NCI-H748 (cell line): Measurements from ENCODE around the gene NECTIN1.
"Not testable (repeated sequence)": the region's sequence is repeated elsewhere in the genome, so short reads cannot be mapped to it uniquely, and the experiment has no call there.

Experiments used
- DNase-seq: peaks from one replicate; lab custom pipeline; 2025; ENCODE audit not compliant: unreplicated experiment; lab: John Stamatoyannopoulos, UW

Gene NECTIN1

DNA sequence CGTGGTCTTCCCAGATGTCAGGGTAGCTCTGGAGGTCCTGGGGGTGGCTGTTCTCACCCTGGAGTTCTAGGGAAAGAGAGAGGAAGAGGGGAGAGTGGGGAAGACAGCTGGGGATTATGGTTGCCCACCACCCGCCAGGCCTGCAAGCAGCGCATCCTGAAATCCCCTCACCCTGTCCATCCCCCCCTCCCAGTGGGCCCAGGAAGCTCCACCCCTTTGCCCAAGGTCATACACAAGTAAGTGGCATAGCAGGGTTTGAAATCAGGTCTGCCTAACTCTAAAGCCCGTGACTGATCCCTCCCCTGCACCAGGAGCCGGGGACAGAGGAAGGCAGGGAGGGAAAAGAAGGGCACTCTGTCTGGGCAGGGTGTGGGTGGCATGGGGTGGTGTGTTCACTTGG, 105.3 kb downstream of the NECTIN1 start:
- DNase-seq = no peak

DNA sequence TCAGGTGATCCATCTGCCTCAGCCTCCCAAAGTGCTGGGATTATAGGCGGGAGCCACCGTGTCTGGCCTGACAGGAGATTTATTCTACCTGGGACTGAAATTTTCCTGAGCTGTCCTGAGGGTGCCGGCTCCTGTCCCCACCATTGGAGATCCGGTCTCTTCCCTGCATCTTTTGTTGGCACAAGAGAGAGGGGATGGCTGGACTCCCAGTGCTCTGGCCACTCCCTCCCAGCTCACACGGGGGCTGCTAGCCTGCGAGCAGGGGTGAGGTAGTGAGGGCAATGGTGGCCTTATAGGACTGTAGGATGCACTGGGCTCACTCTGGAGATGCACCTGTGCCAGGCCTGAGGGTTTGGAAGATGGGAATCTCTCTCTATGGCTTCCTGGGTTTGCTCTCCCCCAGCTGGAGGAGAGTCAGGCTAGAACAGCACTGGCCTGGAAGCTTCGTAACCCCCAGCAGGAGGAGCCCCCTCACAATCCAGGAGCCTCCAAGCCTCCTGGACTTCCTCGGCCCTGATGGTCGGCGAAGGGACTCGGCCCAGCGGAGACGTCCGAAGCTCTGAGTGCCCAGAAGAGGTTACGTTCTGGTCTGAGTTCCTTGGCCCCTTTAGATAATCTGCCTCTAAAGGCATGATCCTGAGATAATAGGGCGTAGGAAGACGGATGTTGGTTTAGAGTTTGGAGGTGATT, 106.4 kb downstream of the NECTIN1 start:
- DNase-seq = no peak

DNA sequence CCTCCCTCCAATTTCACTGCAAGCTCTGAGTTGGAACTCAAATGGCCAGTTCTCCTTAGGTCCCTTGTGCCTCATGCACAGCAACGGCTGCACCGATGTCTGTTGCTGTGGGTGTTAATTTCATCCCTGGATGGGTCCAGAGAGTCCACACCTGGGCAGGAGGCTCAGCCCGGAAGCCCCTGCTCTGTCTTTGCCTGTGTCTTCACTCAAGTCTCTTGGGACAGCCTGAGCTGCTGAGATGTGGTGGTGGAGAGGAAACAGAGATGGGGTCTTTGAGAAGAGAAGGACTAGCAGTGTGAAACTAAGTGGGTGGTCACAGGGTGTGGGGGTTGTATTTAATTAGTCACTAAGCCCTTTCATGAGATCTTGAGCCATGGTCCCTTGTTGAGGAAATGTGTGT, 109.3 kb downstream of the NECTIN1 start:
- DNase-seq = no peak

DNA sequence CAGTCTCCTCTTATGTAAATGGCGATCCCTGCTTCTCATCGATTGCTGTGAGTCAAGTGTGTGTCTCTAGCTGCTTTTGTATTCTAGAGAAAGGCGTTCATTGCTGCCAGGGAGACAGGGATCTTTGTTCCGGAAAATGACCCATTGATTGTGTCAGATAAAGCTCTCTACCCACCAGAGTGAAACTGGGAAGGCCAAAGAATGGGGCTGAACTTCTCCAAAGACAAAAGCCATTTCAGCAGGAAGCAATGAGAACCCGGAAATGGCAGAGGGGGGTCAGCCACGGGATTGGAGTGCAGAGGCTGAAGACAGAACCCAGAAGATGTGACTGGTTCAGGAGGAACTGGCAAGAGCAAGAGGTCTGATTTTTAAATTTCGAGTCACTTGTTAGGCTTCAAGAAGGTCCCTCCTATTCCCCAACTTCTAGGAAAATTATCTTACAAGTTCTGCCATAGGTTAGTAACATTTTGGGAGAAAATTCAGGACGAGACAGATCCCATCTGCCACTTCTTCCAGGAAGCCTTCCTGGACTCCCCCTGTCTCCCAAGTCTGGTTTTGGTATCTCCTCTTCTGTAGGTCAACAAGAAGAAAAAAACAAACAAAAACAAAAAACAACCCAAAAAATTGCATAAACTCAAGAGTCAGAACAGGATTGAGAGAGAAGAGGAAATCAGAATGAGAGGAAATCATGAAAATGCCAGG, 110.6 kb downstream of the NECTIN1 start:
- no peak for DNase-seq

DNA sequence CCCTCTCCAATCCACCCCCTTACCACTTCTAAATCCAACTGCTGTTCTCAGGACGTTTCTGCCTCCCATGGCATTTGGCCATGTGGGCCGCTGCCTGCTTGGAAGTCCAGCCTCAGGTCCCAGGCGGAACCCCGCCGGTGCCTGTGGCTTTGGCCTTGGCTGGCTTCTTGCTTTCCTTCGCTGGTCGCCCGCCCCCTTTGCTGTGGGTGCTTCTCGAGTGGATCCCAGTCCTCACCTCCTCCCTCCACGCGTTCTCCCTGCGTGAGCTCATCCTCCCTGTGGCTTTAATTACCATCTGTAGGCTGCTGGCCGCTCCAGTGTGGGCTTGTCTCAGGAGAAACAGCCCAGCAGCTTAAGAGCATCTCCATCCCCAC, 111.7 kb downstream of the NECTIN1 start:
- no peak for DNase-seq

DNA sequence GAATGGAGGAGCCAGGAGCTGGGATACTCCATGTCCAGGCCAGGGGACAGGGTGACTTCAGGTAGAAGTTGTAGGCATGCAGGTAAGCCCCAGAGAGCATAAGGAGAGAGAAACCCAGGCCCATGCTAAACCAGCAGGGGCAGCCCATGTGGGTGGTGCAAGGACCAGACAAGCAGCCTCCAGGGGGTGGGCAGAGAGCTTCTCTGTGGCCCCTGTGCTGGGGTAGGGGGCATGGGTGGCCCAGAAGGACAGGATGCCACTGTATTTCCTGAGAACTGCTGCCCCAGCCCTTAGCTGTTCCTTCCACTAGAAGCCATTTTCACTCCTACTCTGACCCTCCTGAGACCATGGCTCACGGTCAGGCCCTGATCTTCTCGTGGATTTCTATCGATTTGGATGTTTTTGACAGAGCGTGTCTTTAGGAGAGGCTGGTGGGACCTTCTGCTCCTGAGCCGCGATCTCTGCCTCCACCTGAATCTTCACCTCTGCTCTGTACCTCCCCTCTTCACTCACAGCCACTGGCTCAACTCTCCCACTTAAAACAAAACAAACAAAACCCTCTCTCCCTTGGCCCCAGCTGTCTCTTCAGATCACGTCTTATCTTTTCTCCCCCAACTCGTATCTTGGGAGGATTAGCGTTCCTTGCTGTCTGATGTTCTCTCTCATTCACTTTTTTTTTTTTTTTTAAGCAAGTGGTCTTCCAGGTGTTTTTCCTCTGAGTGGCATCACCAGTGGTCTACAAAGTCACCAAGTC, 112.2 kb downstream of the NECTIN1 start:
- no peak for DNase-seq

DNA sequence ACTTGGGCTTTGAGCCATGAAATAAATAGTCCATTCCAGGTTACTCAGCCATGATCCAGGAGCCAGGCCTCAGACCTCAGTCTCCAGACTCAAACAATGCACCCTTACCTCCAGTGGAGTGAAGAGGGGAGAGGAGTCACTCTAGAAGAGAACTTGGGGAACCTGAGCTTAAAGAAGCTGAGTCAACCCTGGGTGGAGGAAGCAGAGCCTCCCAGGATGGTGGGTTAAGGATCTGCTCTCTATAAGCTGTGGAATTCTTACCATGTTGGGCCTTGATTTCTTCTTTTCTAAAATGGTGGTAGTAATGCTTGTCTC, 113.2 kb downstream of the NECTIN1 start:
- DNase-seq = no peak

DNA sequence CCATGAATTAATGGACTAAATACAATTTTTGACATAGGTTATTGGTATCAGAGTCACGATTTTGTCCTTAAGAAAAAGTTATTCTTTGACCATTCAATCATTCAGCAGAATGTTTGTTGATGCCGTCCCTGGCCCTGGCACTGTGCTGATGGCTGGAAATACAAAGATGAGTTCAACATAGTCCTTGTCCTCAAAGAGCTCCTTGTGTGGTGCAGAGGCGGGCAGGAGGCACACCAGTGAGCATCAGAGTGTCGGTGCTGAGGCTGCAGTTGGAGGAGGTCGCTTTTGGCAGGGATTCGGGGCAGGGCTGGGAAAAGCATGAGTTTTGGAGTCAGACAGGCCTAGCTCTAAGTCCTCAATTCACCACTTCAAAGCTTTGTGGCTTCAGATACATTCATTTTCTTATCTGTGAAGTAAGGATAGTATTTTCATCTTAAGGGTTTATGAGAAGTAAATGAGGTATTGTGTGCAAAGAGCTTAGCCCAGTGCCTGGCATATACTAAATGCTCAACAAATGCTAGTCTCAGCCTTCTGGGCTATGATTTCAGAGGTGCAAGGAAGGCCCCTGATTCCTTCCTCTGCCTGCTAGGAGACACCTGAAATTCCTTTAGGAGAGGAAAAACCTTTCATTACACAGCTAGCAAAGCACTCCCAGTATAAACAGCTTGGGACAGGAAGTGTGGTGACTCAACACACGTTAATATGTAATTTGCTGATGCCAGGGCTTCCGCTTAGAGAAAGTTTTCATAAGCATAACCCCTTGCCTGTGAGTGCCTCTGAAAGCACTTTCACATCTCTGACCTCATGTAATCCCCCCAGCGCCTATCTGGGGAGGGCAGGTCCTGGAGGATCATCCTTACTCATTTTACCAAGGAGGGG, 113.8 kb downstream of the NECTIN1 start:
- no peak for DNase-seq

DNA sequence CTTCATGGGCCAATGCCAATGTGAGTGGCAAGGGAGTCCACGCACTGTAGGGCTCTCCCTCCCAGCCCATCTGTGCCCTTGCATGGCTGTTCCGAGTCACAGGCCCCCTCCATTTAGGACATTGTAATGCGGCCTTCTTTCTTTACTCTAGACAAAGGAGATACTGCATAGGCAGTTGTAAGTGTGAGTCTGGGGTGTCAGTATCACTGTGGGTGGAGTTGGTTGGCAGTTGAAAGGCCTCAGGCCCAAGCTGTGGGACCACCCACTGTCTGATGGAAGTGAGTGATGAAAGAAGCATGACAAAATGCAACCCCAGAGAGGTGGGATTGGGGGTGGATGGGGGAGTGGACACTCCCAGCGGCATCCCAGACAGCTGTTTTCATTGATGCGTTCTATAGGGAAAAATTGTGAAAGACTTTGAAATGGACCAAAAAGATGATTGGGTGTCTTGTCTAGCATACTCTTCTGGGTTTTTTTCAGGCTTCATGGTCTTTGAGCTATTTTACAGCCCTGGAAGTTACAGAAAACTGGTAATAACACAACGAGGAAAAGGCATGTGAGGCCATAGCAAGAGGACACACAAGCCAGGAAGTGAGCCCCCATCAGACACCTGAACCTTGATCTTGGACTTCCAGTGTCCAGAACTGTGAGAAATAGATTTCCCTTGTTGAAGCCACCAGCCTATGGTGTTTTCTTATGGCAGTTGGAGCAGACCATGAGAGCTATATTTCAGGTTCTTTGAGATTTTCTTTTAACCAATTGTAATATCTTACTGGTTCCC, 114.6 kb downstream of the NECTIN1 start:
- no peak for DNase-seq

DNA sequence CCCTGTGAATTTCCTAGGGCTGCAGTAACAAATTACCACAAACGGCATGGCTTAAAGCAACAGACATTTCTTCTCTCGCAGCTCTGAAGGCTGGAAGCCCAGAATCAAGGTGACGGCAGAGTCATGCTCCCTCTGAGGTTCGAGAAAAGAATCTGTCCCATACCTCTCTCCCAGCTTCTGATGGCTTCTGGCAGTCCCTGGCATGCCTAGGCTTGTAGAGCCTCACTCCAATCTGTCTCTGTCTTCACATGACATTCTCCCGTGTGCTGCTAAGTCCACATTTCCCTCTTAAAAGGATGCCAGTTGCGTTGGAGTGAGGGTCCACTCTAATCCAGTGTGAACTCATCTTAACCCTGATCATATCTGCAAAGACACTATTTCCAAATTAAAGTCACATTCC, 116.2 kb downstream of the NECTIN1 start:
- no peak for DNase-seq

DNA sequence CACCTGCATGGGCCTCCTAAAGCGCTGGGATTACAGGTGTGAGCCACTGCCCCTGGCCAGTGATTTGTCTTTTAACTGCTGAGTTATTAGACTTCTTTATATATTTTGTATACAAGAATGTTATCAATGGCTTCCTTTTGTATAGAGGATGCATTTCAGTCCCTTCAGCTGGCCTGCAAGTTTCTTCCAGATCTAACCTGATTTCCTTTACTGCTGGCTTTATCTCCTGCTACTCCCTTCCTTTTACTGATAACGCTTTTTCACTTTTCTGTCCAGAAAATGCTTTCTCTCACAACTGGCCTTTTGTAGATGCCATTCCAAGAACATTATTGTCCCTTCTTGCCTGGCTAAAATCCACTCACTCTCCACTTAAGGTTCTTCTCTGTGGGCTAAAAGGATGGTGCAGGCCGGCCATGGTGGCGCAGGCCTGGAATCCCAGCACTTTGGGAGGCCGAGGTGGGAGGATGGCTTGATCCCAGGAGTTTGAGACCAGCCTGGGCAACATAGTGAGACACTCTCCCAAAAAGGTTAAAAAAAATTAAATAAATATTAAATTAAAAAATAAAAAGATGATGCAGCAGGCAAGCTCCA, 118.1 kb downstream of the NECTIN1 start:
- DNase-seq = no peak

DNA sequence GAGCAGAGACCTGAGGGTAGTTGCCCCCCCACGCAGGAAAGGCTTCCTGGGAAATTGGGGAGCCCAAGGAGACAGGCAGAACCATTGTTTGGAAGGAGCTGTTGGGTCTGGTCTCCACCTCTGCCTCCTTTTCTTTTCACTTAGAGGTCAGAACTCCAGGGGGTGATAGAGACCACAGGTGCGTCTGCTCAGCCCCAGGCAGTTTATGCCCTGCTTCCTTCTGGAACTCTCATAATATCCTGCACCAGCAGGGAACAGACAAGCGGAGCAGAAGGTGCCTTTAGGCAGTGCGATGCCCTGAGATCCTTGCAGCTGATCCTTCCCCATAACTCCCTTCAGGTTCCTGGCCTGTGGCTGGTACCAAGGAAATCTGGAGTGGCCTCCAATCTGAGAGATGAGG, 120.2 kb downstream of the NECTIN1 start:
- DNase-seq = peak; percentile 33

DNA sequence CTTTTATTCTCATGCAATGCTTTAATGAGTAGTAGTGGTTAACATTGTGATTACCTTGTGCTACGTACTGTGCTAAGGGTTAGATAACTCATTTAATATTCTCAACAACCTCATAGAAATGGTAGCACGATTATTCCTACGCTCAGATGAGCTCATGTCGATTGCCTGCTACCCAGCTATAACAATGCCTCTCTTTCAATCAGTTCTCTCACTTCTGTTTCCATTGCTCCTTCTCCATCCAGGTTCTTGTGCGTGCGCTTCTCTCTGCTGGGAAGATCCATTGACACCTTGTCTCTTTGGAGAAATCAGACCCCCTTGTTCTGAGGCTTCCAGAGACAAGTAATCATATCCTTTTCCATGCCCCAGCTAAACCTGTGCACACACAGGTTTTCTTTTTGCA, 120.8 kb downstream of the NECTIN1 start:
- DNase-seq = no peak

DNA sequence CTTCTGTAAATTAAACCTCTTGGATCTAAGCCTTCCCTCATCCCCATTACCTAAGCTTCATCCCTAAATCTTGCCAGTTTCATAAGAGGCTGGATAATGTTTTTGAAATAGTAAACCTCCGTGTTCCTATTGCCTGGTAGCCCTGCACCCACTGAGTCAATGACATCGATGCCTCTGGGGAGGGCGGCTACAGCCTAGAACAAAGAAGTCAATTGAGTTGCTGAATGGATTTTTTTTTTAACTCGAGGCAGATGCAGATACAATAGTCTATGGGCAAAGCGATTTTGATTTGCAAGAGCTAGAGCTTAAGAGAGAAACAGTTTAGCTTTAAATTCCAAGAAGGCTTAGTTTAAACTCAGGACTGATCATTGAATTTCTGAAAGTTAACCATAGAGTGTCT, 121.3 kb downstream of the NECTIN1 start:
- peak; percentile 6 for DNase-seq

DNA sequence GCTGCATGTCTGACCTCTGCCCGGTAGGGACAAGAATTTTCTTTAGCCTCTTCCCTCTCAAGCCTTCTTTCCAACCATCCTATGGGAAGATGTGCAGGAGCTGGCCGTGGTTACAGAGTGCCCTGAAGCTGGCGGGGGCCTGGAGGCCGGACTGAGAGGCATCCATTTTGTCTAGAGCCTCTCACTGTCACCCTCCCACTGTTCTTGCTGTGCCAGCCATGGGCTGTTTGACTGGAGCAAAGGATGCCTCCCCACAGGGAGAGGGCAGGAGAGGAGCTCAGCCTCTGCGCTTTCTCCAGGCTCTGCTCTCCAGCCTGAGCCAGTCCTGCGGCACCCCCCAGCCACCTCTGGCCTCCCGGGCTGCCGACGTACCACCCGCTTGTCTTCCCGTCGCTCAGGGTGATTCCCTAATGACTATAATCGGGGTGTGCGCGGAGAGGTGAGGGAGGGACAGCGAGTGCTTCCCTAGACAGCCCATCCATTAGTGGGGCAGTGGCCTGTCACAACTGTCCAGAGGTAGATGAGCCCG, 123.8 kb downstream of the NECTIN1 start:
- DNase-seq = no peak

DNA sequence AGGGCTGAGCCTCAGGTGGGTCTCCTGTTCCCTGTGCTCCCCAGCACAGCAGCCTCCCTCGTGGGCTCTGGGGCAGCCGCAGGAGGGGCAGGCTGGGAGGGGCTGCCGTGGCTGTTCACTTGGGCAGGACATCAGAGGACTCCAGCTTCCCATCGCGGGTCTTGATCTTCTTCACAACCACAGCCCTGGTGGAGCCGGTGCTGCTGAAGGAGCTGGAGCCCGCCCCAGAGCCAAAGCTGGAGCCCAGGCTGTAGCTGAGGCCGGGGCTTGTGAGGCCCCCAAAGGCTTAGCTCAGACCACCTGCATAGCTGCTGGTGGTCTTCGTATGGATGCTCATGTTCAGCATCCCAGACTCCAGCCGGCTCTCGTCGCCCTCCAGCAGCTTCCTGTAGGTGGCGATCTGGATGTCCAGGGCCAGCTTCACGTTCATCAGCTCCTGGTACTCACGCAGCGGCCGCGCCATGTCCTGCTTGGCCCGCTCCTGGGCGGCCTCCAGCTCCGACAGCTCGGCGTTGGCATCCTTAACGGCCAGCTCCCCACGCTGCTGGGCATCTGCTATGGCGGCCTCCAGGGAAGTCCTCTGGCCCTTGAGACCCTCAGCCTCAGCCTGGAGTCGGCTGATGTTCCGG, 126.1 kb downstream of the NECTIN1 start:
- no peak for DNase-seq

DNA sequence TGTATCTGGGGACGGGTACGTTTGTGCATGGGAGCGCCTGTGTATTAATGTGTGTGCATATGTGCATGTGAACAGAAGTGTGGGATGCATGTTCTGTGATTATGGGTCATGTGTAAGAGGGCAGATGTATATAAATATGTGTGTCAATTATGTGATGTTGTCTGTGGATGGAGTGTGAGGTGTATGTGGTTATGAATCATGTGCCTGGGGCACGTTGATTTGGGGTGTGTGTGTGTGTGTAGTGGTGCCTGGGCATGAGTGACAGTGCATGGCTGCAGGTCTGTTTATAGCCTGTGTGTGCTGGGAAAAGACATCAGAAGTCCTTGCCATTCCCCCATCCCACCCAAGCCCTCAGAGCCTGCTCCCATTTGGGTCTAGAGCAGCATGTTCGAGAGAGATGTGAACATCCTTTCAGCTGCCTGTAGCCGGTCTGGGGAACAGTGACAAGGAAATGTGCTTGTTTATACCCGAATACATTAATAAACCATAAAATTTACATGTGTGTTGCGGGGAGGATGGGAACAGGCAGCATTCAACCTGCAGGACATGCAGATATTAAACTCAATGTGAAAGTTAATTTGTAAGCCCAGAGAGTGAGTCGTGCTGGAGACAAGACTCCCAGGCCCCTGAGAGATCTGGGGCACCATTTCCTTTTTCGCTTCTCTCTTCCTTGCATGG, 129.0 kb downstream of the NECTIN1 start:
- no peak for DNase-seq

DNA sequence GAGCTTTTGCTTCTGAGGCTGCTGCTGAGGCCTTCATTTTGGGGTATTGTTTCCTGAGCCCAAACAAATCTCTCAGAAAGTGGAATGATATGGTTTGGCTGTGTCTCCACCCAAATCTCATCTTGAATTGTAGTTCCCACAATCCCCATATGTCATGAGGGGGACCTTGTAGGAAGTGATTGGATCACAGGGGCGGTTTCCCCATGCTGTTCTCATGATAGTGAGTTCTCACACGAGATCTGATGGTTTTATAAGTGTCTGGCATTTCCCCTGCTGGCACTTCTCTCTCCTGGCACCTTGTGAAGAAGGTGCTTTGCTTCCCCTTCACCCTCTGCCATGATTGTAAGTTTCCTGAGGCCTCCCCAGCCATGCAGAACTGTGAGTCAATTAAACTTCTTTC, 133.1 kb downstream of the NECTIN1 start:
- not testable (repeated sequence) for DNase-seq

DNA sequence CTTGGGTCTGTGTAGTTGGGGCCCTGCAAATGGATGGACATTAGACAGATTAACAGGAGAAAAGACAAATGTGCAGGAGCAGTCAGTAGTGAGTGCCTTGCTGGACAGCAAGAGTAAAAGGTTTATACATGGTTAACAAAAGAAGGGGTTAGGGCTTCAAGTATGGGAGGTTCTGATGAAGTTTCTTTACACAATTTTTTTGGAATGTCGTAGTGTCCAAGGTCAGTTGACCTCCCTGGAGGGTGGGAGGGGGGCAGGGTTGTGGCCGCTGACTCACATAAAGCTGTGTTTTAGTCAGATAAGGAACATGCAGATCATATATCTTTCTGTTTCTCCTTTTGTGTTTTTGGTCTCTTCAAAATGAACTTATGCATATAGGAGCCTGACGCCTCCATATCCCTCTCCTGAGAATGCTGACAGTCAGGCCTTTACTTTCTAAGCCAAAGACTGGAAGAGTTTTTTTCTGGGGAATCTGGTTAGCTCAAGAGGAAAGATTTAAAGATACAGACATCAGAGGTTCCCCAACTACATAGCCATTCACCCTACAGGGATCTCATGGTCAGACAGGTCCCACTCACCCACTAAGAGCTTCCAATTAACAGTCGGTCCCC, 134.3 kb downstream of the NECTIN1 start:
- no peak for DNase-seq
